Measurements from ENCODE around the gene IFIT5.

- TF ChIP-seq CTCF (IDR thresholded peaks at IDR 0.05; ENCODE audit: insufficient read depth, low read depth, low read length) (no peak), EZH2 (IDR thresholded peaks at IDR 0.05; ENCODE audit: insufficient read depth, low read length) (no peak)
These were observed 10.6 kb downstream of the IFIT5 start for GRCh38 chr10:89425000-89425399.

All from astrocyte (in vitro differentiated cells and primary cell).